WERI-Rb-1 (cell line): ENCODE measurements around the gene TRPM3.

Experiments used
- DNase-seq: peaks from one replicate; pipeline ENCODE4 v3.0.0-alpha.2; 2020
- H3K27ac ChIP-seq: fragments of 250-450 bp; sonication (Bioruptor Pico); 2 replicates; pipeline ENCODE4 v1.5.1; 2020; ENCODE audit warnings: mild to moderate bottlenecking, moderate library complexity
- H3K27me3 ChIP-seq: fragments of 250-450 bp; sonication (Bioruptor Pico); 2 replicates; pipeline ENCODE4 v1.5.1; 2021; ENCODE audit warnings: mild to moderate bottlenecking, low read depth, moderate library complexity; ENCODE audit not compliant: insufficient read depth, severe bottlenecking
- H3K36me3 ChIP-seq: fragments of 250-450 bp; sonication (Bioruptor Pico); 2 replicates; pipeline ENCODE4 v1.5.1; 2020; ENCODE audit warnings: mild to moderate bottlenecking, moderate library complexity
- H3K4me3 ChIP-seq: 2 replicates; pipeline ENCODE4 v1.5.1; 2011; ENCODE audit warnings: low read depth, mild to moderate bottlenecking, control low read depth, low read length
- H3K9me3 ChIP-seq: fragments of 250-450 bp; sonication (Bioruptor Pico); 2 replicates; pipeline ENCODE4 v1.5.1; 2021; ENCODE audit warnings: mild to moderate bottlenecking, moderate library complexity; ENCODE audit not compliant: severe bottlenecking
- TF ChIP-seq, protein P1 (sequence below): IDR thresholded peaks from 2 replicates; pipeline ENCODE4 v1.5.1; 2011; ENCODE audit warnings: low read depth, mild to moderate bottlenecking, control low read depth, inconsistent platforms, low read length

TRPM3 gene

DNA sequence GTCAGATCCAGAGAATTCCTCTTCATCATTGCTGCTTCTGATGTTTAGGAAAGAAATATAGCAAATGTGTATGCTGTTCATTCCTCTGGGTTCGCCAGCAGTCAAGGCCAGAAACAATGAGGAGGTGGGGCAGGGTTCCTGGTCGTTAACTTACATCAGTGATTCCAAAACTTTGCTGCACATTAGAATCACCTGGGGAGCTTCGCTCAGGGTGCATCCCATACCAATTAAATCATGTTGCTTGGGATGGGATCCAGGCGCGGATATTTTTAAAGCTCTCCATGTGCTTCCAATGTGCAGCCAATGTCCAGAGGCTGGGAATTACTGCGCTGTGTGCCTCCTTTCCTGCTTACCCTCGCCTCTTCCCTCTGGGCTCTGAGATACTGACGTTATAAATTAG lies 479.1 kb downstream of the TRPM3 start:
- no peaks in the 10 kb centered on the region for H3K9me3 ChIP-seq
- H3K27ac ChIP-seq: no peak overlapping the region
- TF ChIP-seq, protein P1, sequence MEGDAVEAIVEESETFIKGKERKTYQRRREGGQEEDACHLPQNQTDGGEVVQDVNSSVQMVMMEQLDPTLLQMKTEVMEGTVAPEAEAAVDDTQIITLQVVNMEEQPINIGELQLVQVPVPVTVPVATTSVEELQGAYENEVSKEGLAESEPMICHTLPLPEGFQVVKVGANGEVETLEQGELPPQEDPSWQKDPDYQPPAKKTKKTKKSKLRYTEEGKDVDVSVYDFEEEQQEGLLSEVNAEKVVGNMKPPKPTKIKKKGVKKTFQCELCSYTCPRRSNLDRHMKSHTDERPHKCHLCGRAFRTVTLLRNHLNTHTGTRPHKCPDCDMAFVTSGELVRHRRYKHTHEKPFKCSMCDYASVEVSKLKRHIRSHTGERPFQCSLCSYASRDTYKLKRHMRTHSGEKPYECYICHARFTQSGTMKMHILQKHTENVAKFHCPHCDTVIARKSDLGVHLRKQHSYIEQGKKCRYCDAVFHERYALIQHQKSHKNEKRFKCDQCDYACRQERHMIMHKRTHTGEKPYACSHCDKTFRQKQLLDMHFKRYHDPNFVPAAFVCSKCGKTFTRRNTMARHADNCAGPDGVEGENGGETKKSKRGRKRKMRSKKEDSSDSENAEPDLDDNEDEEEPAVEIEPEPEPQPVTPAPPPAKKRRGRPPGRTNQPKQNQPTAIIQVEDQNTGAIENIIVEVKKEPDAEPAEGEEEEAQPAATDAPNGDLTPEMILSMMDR: no peak
- H3K36me3 ChIP-seq: no peaks in the 10 kb centered on the region
- no peaks in the 10 kb centered on the region for H3K27me3 ChIP-seq
- no peak for DNase-seq
- H3K4me3 ChIP-seq: no peak overlapping the region

DNA sequence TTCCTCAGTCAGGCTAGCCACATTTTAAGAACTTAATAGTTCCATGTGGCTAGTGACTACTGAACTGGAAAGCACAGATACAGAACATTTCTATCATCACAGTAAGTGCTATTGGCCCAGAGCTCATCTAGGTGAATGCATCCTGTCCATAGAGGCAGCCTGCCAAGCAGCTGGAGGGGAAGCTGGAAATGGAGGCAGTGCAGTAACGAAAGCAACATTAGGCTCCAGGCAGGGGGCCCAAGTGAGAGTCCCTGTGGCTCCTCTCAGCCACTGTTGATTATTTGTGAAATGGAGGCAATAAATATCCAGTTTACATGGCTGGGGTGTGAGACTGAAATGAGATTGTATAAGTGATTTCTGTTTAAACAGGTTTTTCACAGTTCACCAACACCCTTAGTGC lies 479.8 kb downstream of the TRPM3 start:
- TF ChIP-seq, protein P1: no peak
- Histone ChIP-seq H3K36me3 (no peaks in the 10 kb centered on the region), H3K27ac (no peak overlapping the region), H3K27me3 (no peaks in the 10 kb centered on the region), H3K4me3 (no peak overlapping the region), H3K9me3 (no peaks in the 10 kb centered on the region)
- no peak for DNase-seq

DNA sequence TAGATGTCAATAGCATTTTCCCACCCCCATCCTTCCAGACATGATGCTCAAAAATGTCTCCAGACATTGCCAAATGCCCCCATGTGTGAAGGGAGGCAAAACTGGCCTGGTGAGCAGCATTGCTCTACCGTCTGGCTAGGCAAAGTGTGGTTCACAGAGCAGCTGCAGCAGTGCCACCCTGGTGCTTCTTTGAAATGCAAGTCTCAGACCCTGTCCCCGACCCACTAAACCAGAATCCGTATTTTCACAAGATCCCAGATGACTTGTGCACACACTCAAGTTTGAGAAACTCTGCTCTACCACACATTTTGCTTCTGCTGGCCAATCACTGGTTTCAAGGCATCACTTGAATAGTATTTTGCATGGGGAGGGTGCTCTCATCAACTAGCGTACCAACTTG lies 480.4 kb downstream of the TRPM3 start:
- no peak for DNase-seq
- TF ChIP-seq, protein P1: no peak
- no peak overlapping the region for H3K27ac ChIP-seq
- H3K4me3 ChIP-seq: no peak overlapping the region
- H3K27me3 ChIP-seq: no peaks in the 10 kb centered on the region
- no peaks in the 10 kb centered on the region for H3K9me3 ChIP-seq
- no peaks in the 10 kb centered on the region for H3K36me3 ChIP-seq

DNA sequence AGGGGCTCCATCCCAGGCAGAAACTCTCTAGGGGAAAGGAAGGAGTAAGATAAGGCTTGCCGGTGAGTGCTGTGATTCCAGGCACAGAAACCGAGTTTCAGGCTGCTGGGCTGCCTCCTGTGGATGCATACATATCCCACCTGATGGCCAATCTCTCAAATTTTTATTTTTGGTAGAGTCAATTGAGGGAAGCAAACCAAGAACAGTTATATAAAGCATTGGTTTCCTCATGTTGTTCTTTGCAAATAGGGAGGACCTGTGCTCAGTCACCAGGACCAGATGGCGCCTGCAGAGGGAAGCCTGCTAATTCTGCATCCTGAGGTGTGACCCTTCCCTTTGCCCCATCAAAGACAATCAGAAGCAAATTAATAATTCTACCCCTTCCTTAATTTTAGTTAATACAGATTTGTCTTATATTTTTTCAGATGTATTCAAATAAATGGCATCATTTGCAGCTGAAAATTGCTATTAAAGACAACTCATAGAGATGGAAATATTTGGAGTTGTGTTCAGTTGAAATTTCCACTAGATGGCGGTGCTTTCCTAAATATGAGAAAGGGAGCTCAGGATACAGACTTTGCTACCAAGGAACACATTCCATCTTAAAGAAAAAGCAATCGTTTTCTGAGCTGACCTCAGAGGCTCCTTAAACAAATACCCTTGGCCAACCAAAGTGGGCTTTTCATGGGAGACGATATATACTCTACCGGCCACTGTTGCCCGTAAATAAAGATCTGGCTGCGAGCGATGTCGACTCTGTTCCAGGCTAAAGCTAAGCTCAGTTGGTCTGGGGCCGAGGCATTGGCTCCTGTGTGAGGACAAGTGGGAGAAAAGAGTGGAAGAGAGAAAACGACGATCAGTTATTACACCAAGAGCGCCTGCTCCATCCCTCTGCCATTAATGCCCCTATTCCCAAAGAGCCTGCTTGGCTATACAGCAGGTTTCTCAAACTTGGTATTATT lies 481.3 kb downstream of the TRPM3 start:
- no peak for DNase-seq
- Histone ChIP-seq H3K9me3 (no peaks in the 10 kb centered on the region), H3K27me3 (no peaks in the 10 kb centered on the region), H3K27ac (no peak overlapping the region), H3K4me3 (no peak overlapping the region), H3K36me3 (no peaks in the 10 kb centered on the region)
- TF ChIP-seq, protein P1: peak; percentile 31

DNA sequence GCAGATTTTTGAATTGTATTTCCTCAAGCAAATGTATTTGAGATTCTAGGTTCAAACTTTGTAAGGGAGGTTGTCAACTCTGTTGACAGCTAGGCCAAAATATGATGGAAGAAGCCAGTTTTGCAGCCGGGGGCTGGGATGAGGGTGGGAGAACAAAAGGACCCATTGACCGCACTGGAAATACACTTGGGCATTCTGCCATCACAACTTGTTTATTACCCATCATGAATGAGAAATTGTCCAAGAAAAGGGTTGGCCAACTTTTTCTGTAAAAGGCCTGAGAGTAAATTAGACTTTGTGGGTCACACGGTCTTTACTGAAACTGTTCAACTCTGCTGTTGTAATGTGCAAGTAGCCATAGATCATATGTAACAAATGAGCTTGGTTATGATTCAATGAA lies 485.6 kb downstream of the TRPM3 start:
- no peak for DNase-seq
- Histone ChIP-seq H3K9me3 (no peaks in the 10 kb centered on the region), H3K4me3 (no peak overlapping the region), H3K36me3 (no peaks in the 10 kb centered on the region), H3K27ac (no peak overlapping the region), H3K27me3 (no peaks in the 10 kb centered on the region)
- TF ChIP-seq, protein P1: no peak
